ENCODE results near the gene RADIL.

- TF ChIP-seq CTCF (IDR thresholded peaks at IDR 0.05), result no peak
- no peak for TF ChIP-seq POLR2A (IDR thresholded peaks at IDR 0.05)
These were observed 84.7 kb downstream of the RADIL start for GRCh38 chr7:4798706-4799235.

Measured in uterus (tissue), 2 donors.